ENCODE results near the gene CA11. TPM values are rescaled to one million over a fixed set of nuclear protein-coding genes. Genes with fewer than 3 reads are reported as not detected.

The CA11 gene
- total and polyA plus RNA-seq, 5 experiments from 2014 or later: 6.6 to 21.3 (median 14.1) TPM

DNA sequence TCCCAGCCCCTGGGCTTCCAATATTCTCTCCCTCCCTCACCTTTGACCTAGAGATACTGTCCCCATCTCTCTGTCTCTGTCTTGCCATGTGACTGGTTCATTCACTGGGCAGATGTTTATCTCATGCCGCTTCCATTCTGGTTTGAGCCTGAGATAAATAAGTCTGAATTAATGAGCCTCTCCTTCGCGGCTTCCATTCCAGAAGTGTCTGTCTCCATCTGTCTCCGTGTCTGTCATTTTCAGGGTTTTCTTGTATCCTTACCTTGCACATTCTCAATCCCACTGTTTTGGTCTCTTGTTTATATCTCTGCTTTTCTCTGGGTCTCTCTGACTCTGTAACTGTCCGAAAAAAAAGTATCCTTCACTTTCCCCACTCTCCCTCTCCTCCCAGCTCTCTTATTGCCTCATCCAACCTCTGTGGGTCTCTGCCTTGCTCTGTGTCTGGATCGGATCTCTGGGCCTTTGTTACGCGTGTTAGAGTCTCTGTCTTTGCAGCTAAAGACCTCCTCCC, 22.4 kb downstream of the CA11 start:
- POLR2A ChIA-PET: interaction anchor here (0.6 to 3.4 kb wide), 9 partner anchors 10 to 493 kb away, joined by 3 to 37 read pairs (median 5); partner anchors contain the start of genes CA11, DBP, SYNGR4 and TMEM143
- peaks cover 31 to 58% (median 44%) of the 10 kb centered on the region in 4 donors for H3K4me1 Mint-ChIP-seq
- no peaks in the 10 kb centered on the region for H3K9me3 Mint-ChIP-seq
- peak overlapping the region; percentile 80 to 98 (median 87) for H3K4me3 Mint-ChIP-seq
- ATAC-seq (no peak), DNase-seq (no peak)
- peaks cover 0 to 19% (median 0%) of the 10 kb centered on the region in 3 donors for H3K36me3 Mint-ChIP-seq
- H3K27me3 Mint-ChIP-seq: no peaks in the 10 kb centered on the region
- H3K27ac Mint-ChIP-seq: peak overlapping the region; percentile 90 to 98 (median 94)

DNA sequence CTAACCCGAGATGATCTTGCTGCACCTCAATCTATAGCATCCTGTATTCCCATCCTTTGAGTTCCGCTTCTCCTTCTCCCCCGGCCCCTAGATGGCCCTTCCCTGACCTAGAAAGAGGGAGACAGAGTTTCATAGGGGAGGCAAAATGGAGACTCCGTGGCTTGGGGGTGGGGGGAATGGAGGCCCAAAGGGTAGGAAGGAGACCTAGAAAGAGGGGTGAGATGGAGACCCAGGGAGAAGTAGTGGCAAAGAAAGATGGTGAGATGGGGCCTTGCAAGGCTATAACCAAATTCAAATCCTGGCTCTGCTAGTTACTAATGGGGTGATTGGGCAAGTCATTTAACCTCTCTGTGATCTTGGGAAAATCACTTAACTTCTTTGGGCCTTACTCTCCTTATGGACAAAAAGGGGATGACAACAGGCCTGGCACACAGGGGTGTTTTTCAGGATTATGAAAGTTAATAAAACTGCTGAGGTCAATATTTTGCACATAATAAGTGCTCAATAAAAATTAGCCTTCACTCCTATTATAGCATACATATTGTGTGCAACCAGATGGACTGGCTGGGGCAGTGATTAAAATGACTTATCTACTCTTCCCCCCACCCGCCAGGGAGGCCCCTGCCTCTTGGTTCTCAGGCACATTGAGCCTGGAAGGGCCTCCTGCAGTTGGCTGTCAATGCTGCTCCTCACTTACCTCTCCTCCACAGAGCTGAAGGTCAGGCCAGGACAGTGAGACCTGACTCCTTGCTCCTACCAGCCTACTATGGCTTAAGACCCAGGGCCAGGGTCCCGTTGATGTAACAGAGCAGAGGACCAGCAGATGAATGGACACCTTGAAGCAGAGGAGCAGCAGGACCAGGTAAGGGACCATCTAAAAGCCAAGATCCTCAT, 26.0 kb downstream of the CA11 start:
- DNase-seq (no peak), ATAC-seq (no peak)
- POLR2A ChIA-PET: interaction anchor here (0.6 to 5.4 kb wide), 27 partner anchors 9 to 875 kb away, joined by 3 to 70 read pairs (median 6); partner anchors contain the start of genes CA11, DBP, GYS1 and KDELR1
- peaks cover 0 to 40% (median 15%) of the 10 kb centered on the region in 3 donors for H3K36me3 Mint-ChIP-seq
- H3K9me3 Mint-ChIP-seq: no peaks in the 10 kb centered on the region
- H3K27me3 Mint-ChIP-seq: no peaks in the 10 kb centered on the region
- H3K4me3 Mint-ChIP-seq: peak overlapping the region; percentile 94 to 99 (median 96)
- peaks cover 32 to 71% (median 54%) of the 10 kb centered on the region in 4 donors for H3K4me1 Mint-ChIP-seq
- peak overlapping the region; percentile 94 to 99 (median 98) for H3K27ac Mint-ChIP-seq

DNA sequence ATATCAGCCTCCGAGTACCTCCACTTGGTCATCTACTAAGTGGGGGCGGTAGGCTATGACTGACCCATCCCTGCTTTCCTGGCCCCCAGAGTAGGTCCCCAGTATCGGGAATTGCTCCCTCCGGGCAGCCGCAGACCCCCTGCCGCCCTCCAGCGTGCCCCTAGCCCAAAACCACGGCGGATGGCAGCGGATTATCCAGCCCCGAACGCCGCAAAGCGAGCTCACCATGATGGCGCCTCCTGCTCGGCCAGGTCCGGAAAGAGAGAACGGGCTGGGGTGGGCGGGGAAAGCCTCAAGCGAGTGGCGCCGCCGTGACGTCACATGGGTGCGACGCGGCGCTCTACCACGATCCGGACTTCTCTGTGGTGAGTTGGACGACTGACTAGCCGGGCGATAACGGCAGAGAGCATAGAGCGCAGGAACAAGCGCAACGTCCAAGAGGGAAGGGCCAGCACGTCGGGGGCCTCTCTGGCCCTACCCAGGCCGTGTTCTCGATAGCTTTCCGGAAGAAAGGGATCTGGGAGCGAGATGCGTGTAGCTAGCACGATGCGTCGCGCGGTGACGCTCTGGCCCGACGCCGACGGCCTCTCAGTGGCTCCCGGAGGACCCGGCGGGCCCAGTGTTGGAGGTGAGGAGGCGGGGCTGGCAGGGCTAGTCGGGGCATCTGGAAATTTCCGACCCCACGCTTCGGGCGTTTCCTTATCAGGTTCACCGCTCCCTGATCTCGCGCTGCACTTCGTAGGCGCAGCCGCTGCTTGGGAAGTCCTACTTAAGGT, 26.9 kb downstream of the CA11 start, which contains the start of the genes RPL18 and SPHK2:
Gene RPL18, minus strand, starts transcription at position 263 of the 776 bp plus-strand sequence. Its CDS starts 35 bp downstream, at position 228.
Gene SPHK2, plus strand, starts transcription at position 591 of the 776 bp plus-strand sequence. CDS start 1,009 bp downstream, outside the sequence.
- peak within 1 kb of the TSS; percentile 94 to 99 (median 96) for H3K4me3 Mint-ChIP-seq
- DNase-seq: peak; percentile 88 to 97 (median 93)
- H3K9me3 Mint-ChIP-seq: no peaks in the 10 kb centered on the region
- H3K36me3 Mint-ChIP-seq: peaks cover 0 to 40% (median 15%) of the 10 kb centered on the region in 3 donors
- H3K27ac Mint-ChIP-seq: peak within 1 kb of the TSS; percentile 94 to 99 (median 98)
- H3K4me1 Mint-ChIP-seq: peaks cover 28 to 66% (median 47%) of the 10 kb centered on the region in 4 donors
- POLR2A ChIA-PET: interaction anchor here (0.5 to 5.4 kb wide), 29 partner anchors 8 to 1364 kb away, joined by 3 to 70 read pairs (median 5); partner anchors contain the start of genes CA11, DBP, GYS1 and KDELR1
- ATAC-seq: peak; percentile 77 to 78
- H3K27me3 Mint-ChIP-seq: no peaks in the 10 kb centered on the region

DNA sequence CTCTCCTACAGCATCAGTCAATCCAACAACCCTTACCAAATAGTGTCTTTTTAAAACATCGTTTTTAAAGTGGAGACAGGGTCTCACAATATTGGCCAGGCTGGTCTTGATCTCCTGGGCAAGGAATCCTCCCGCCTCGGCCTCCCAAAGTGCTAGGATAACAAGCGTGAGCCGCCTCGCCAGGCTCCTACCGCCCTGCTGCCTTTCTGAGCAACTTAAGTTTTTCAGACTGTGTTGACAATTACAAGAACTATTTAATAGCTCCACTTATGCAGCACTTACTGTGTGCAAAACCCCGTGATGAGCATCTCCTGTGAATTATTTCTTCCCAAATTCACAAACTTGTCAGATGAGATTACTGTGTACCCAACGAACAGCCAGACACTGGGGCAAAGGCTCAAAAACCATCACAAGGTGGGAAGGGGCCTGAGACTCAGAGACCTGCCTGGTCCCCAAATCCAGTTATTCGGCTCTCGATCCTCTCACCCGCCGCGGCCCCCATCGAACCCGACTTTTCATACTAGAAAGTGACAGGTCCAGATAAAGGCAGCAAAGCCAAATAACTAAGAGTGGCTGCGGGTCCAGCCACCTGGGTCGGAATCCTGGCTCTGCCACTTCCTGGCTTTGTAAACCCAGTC, 27.6 kb downstream of the CA11 start:
- DNase-seq (no peak), ATAC-seq (no peak)
- H3K27ac Mint-ChIP-seq: peak overlapping the region; percentile 94 to 99 (median 98)
- H3K9me3 Mint-ChIP-seq: no peaks in the 10 kb centered on the region
- H3K36me3 Mint-ChIP-seq: peaks cover 0 to 37% (median 15%) of the 10 kb centered on the region in 3 donors
- H3K4me3 Mint-ChIP-seq: peak overlapping the region; percentile 94 to 99 (median 96)
- peaks cover 27 to 59% (median 40%) of the 10 kb centered on the region in 4 donors for H3K4me1 Mint-ChIP-seq
- POLR2A ChIA-PET: interaction anchor here (0.6 to 5.4 kb wide), 17 partner anchors 8 to 1363 kb away, joined by 3 to 70 read pairs (median 7); partner anchors contain the start of genes CA11, DBP, GYS1 and LMTK3
- no peaks in the 10 kb centered on the region for H3K27me3 Mint-ChIP-seq

DNA sequence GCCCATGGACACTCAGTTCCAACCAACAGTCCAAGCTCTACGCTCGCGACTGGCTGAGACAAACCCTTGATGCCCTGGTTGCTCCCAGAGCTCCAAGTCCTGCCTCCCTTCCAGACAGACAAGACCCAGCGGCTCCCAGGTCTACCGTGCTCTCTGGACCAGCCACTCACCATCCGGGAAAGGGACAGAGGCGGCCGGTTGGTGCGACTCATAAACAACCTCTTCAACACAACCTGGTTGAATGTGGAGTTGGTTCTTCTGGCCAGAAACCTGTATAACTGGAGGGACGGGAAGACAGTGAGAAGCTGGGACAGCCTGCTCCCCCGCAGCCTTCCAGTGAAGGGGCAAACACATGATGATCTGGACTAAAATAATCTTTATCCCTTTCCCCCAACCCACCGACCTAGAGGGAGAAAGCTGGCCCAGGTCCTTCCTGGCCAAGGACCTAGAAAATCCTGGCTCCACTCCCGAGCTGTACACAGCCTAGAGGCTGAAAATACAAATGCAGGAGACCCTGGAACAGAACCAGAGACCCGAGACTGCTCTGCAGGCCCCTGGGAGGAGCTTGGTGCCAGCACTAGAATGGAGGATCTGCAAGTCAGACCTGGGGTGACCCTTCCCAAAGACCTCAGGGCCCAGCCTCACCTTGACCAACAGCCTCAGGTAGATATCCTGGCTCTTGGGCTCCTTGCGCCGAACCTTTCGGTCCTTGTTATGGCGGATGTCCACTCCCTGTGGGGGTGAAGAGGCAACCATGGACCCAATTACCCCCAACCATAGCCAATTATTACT, 28.6 kb downstream of the CA11 start:
- H3K9me3 Mint-ChIP-seq: no peaks in the 10 kb centered on the region
- H3K36me3 Mint-ChIP-seq: peaks cover 0 to 34% (median 15%) of the 10 kb centered on the region in 3 donors
- ATAC-seq (no peak), DNase-seq (no peak)
- H3K4me1 Mint-ChIP-seq: peaks cover 24 to 50% (median 35%) of the 10 kb centered on the region in 4 donors
- H3K27me3 Mint-ChIP-seq: no peaks in the 10 kb centered on the region
- POLR2A ChIA-PET: interaction anchor here (0.6 to 5.4 kb wide), 8 partner anchors 8 to 141 kb away, joined by 3 to 70 read pairs (median 6); partner anchors contain the start of genes CA11 and DBP
- H3K27ac Mint-ChIP-seq: peak overlapping the region; percentile 25 to 99 (median 98)
- peak overlapping the region; percentile 94 to 99 (median 96) for H3K4me3 Mint-ChIP-seq

DNA sequence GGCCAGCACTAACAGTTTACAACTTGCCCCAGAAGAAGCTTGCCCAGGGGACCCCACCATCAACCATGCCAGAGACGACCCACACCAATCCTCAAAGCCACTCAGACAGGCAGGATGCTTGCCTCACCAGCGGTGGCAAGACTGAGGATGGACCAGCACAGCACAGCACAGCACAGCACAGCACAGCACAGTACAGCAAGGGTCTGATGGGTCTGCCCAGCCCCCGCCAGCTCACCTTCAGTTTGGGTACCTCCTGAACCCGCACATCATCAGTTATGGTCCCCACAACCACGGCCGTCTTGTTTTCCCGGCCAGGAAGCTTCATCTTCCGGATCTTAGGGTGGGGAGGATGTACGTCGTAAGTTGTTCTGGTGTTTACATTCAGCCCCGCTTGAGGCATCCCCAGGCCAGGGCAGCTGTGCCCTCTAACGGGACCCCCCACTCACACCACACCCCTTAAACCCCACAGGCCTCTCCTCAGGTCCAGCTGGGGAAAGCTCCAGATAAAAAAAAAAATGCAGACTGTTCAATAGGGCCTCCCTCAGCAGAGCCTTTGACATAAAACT, 29.4 kb downstream of the CA11 start:
- Mint-ChIP-seq H3K4me1 (peaks cover 23 to 45% (median 32%) of the 10 kb centered on the region in 4 donors), H3K9me3 (no peaks in the 10 kb centered on the region), H3K27ac (peak overlapping the region in 9 of 10 donors; percentile 40 to 96 (median 67)), H3K27me3 (no peaks in the 10 kb centered on the region), H3K36me3 (peaks cover 0 to 28% (median 15%) of the 10 kb centered on the region in 3 donors), H3K4me3 (peak overlapping the region; percentile 22 to 99 (median 80))
- ATAC-seq (no peak), DNase-seq (no peak)
- POLR2A ChIA-PET: interaction anchor here (0.8 to 5.4 kb wide), 5 partner anchors 9 to 141 kb away, joined by 3 to 70 read pairs (median 6); partner anchors contain the start of genes CA11 and DBP

DNA sequence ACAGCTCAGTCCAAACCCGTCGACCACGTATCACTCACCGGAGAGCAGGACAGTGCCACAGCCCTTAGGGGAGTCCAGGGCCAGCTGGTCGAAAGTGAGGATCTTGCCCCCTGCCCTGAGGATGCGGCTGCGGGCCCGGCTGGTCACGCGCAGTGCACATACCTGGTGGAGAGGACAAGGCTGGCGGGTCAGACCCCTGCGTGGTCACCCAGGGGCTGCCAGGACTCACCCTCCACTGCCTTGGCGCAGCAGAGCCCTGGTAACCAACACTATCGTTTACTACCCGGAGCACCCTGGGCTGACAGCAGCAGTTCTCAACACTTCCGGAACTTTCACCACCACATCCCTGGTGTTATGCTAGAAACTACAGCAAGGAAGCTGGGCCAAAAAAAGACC, 29.9 kb downstream of the CA11 start:
- Mint-ChIP-seq H3K4me1 (peaks cover 23 to 41% (median 31%) of the 10 kb centered on the region in 4 donors), H3K9me3 (no peaks in the 10 kb centered on the region), H3K36me3 (peaks cover 0 to 25% (median 15%) of the 10 kb centered on the region in 3 donors), H3K27me3 (no peaks in the 10 kb centered on the region), H3K4me3 (peak overlapping the region in 9 of 10 donors; percentile 53 to 99 (median 94)), H3K27ac (peak overlapping the region in 8 of 10 donors; percentile 13 to 88 (median 66))
- DNase-seq (no peak), ATAC-seq (no peak)
- POLR2A ChIA-PET: interaction anchor here (0.6 to 5.4 kb wide), 4 partner anchors 18 to 29 kb away, joined by 3 to 70 read pairs (median 25); partner anchors contain the start of genes CA11 and DBP

DNA sequence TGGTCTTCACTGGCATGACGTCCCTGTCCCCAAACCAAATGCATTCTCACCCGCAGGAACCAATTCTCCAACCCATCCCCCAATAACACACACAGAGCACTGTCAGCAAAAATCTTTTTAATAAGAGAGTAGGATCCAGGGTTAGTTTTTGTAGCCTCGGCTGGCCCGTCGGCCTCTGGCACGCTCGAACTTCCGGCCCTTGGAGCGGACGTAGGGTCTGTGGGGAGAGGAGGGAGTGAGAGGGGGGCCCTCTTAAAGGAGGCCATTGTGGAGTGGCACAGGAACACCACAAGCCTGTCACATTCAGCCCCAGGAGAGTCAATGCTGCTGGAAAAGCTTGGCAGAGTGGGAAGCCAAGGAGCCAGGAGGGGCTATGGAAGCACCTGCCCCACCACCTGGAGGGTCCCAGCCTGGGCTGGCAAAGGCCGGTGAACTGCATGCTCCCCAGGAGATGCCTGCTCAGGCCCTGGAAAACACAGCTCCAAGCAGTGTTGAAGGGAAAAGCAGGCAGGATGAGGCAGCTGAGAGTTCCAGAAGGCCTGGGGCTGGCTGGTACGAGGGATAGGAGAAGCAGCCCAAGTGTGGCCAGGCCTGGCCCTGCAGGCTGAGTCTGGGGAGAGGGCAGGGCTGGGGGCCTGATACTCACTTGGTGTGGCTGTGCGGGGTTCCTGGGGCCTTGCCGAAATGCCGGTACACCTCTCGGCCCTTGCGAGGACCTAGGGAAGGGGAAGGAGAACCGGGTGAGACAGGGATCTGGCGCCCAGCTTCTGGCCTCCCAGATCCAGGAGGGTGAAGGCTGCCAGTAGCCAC, 30.6 kb downstream of the CA11 start:
- Mint-ChIP-seq H3K4me1 (peaks cover 24 to 41% (median 31%) of the 10 kb centered on the region in 4 donors), H3K27ac (peak overlapping the region in 4 of 10 donors; percentile 34 to 73 (median 54)), H3K27me3 (no peaks in the 10 kb centered on the region), H3K36me3 (peaks cover 0 to 25% (median 15%) of the 10 kb centered on the region in 3 donors), H3K9me3 (no peaks in the 10 kb centered on the region), H3K4me3 (peak overlapping the region in 3 of 10 donors; percentile 7 to 36 (median 34))
- ATAC-seq: no peak
- POLR2A ChIA-PET: interaction anchor here (0.6 to 5.4 kb wide), 3 partner anchors 17 to 29 kb away, joined by 3 to 70 read pairs (median 44); partner anchors contain the start of genes CA11 and DBP
- no peak for DNase-seq

DNA sequence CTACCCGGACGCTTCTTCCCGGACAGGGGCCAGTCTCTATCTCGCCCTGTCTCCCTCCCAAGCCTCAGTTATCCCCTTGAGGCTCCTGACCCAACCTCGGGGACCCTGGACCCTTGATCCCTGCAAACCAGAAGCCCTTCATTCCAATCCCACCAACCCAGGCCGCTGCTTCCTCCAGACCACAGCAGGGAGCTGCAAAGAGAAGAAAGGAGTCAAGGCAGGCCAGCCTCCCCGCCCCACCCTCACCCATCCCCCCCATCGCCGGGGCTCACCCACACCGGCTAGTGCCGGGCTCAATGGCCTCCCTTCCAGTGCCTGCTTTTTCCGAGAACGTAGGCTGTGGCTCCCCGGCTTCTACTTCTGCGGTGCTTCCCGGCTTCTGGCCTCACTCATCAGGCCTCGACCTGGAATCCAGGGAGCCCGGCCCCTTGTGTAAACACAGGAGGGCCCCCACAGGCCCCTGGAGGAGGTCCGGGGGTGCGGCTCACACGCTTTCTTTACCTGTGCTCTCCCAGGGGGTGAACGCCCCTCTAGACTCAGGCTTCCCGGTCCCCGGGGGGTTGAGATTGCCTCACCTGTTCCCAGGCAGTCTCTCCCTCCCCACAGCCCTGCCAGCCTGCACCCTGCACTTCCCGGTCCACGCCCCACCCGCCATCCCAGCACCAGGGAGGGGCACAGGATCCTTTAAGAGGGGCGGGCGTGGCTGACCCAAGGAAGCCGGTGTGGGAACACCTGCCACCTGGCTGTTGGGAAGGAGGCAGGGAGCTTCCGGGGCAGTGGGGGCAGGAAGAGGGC, 31.4 kb downstream of the CA11 start, which contains the start of gene FAM83E:
Gene FAM83E, minus strand, starts transcription at position 641 of the 795 bp plus-strand sequence. CDS start 1,704 bp downstream, outside the sequence.
- Mint-ChIP-seq H3K36me3 (peaks cover 0 to 25% (median 15%) of the 10 kb centered on the region in 3 donors), H3K9me3 (no peaks in the 10 kb centered on the region), H3K4me1 (peaks cover 18 to 34% (median 24%) of the 10 kb centered on the region in 4 donors), H3K27ac (peak within 1 kb of the TSS in 6 of 10 donors; percentile 7 to 77 (median 68)), H3K4me3 (peak within 1 kb of the TSS in 4 of 10 donors; percentile 7 to 67 (median 30)), H3K27me3 (no peaks in the 10 kb centered on the region)
- ATAC-seq (no peak), DNase-seq (no peak)
- POLR2A ChIA-PET: interaction anchor here (0.5 to 5.4 kb wide), 3 partner anchors 17 to 202 kb away, joined by 3 to 70 read pairs (median 6); partner anchors contain the start of gene DBP

All from naive thymus-derived CD8-positive, alpha-beta T cell (primary cell).